PC-3 (cell line): ENCODE data around the gene ULK4. TPM values are rescaled to one million over a fixed set of nuclear protein-coding genes. Genes with fewer than 3 reads are reported as not detected.

Experiments
- ATAC-seq: fragments of 200-7000 bp; cut with Tn5 transposase; 2 replicates; pipeline ENCODE4 v1.9.1; 2020; ENCODE audit warnings: mild to moderate bottlenecking, moderate library complexity
- BruUV-seq: library from RNA; stranded (reverse); fragments of 400-500 nt; replicated peaks from 2 replicates; lab custom pipeline; 2021; lab: Mats Ljungman, UMichigan
- CTCF ChIA-PET: fragments of 300-600 bp; sonication (Branson Sonifier 250); formaldehyde crosslinking; loops from one replicate; lab custom pipeline; 2022; ENCODE audit warnings: antibody characterized with exemption; lab: Charles Lee
- POLR2A ChIA-PET: fragments of 300-600 bp; sonication (Branson Sonifier 250); formaldehyde crosslinking; loops from one replicate; lab custom pipeline; 2022; ENCODE audit warnings: antibody characterized with exemption; ENCODE audit not compliant: unreplicated experiment; lab: Charles Lee
- DNase-seq: peaks from one replicate; pipeline ENCODE4 v3.0.0-alpha.2; 2015
- H2AFZ ChIP-seq: fragments of 300-600 bp; sonication (generic); 2 replicates; pipeline ENCODE4 v1.6.0; 2016; ENCODE audit warnings: antibody characterized with exemption, low read length
- H3F3A ChIP-seq: fragments of 300-600 bp; sonication (generic); one replicate; pipeline ENCODE4 v1.6.0; 2017; ENCODE audit warnings: antibody characterized with exemption, low read length, control low read depth, mild to moderate bottlenecking; ENCODE audit not compliant: unreplicated experiment
- H3K27ac ChIP-seq: fragments of 300-600 bp; sonication (generic); 2 replicates; pipeline ENCODE4 v1.5.1; 2016; ENCODE audit warnings: mild to moderate bottlenecking, low read length
- H3K27me3 ChIP-seq: fragments of 300-600 bp; sonication (generic); 2 replicates; pipeline ENCODE4 v1.6.1; 2016; ENCODE audit warnings: low read length, mixed read lengths
- H3K36me3 ChIP-seq: fragments of 300-600 bp; sonication (generic); 2 replicates; pipeline ENCODE4 v1.6.1; 2016; ENCODE audit warnings: low read depth, mixed run types, low read length, mixed read lengths
- H3K4me1 ChIP-seq: fragments of 300-600 bp; sonication (generic); 2 replicates; pipeline ENCODE4 v1.5.1; 2016; ENCODE audit warnings: low read length; ENCODE audit not compliant: insufficient read depth
- H3K4me2 ChIP-seq: fragments of 300-600 bp; sonication (generic); 2 replicates; pipeline ENCODE4 v1.6.0; 2016; ENCODE audit warnings: low read length
- H3K4me3 ChIP-seq: fragments of 300-600 bp; sonication (generic); 2 replicates; pipeline ENCODE4 v1.5.1; 2016; ENCODE audit warnings: mild to moderate bottlenecking, low read length, mixed read lengths
- H3K79me2 ChIP-seq: fragments of 300-600 bp; sonication (generic); 2 replicates; pipeline ENCODE4 v1.6.1; 2017; ENCODE audit warnings: low read length, mixed read lengths
- H3K9ac ChIP-seq: fragments of 300-600 bp; sonication (generic); 2 replicates; pipeline ENCODE4 v1.6.0; 2016; ENCODE audit warnings: mild to moderate bottlenecking, low read length
- H3K9me2 ChIP-seq: fragments of 300-600 bp; sonication (generic); replicated peaks from 2 replicates; pipeline ENCODE4 v1.6.1; 2016; ENCODE audit warnings: mixed run types, low read length, mixed read lengths
- H3K9me3 ChIP-seq: fragments of 300-600 bp; sonication (generic); 2 replicates; pipeline ENCODE4 v1.6.1; 2016; ENCODE audit warnings: low read length, mixed read lengths
- H4K20me1 ChIP-seq: fragments of 300-600 bp; sonication (generic); 2 replicates; pipeline ENCODE4 v1.6.1; 2016; ENCODE audit warnings: low read length, mixed read lengths
- EZH2 ChIP-seq: fragments of 300-600 bp; sonication (generic); IDR thresholded peaks from one replicate; pipeline ENCODE4 v1.6.1; 2017; ENCODE audit warnings: antibody characterized with exemption, mild to moderate bottlenecking, low read length; ENCODE audit not compliant: unreplicated experiment
- EZH2phosphoT487 ChIP-seq: fragments of 300-600 bp; sonication (generic); IDR thresholded peaks from 2 replicates; pipeline ENCODE4 v1.6.1; 2018; ENCODE audit warnings: mild to moderate bottlenecking, antibody characterized with exemption, low read length, borderline replicate concordance
- intact Hi-C: fragments of 100-400 bp; cut with micrococcal nuclease; formaldehyde crosslinking; loops from 2 replicates; pipeline ENCODE4 v1.9.0; 2023
- total RNA-seq: library from RNA; depleted of rRNA; stranded (reverse); fragments of >200 nt; gene quantifications from 2 replicates; pipeline ENCODE4 v1.2.3, GENCODE V29; 2014
- TF ChIP-seq, protein P1 (sequence below): fragments of 300-600 bp; sonication (generic); conservative IDR thresholded peaks from 2 replicates; pipeline ENCODE4 v1.5.1; 2017; ENCODE audit warnings: antibody characterized with exemption, low read depth, mild to moderate bottlenecking, low read length

ULK4 gene
- total RNA-seq, 1 experiment from 2014 or later = 4.8 TPM

- TF ChIP-seq EZH2 = no peak
- no peak for TF ChIP-seq EZH2phosphoT487
- TF ChIP-seq, protein P1, sequence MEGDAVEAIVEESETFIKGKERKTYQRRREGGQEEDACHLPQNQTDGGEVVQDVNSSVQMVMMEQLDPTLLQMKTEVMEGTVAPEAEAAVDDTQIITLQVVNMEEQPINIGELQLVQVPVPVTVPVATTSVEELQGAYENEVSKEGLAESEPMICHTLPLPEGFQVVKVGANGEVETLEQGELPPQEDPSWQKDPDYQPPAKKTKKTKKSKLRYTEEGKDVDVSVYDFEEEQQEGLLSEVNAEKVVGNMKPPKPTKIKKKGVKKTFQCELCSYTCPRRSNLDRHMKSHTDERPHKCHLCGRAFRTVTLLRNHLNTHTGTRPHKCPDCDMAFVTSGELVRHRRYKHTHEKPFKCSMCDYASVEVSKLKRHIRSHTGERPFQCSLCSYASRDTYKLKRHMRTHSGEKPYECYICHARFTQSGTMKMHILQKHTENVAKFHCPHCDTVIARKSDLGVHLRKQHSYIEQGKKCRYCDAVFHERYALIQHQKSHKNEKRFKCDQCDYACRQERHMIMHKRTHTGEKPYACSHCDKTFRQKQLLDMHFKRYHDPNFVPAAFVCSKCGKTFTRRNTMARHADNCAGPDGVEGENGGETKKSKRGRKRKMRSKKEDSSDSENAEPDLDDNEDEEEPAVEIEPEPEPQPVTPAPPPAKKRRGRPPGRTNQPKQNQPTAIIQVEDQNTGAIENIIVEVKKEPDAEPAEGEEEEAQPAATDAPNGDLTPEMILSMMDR = no peak
- intact Hi-C loops = no loop called here
- Histone ChIP-seq H3K27ac (peak overlapping the region; percentile 21), H3F3A (no peaks in the 10 kb centered on the region), H3K27me3 (no peaks in the 10 kb centered on the region), H3K4me3 (no peak overlapping the region), H4K20me1 (no peaks in the 10 kb centered on the region), H3K4me1 (peaks cover 15% of the 10 kb centered on the region), H3K36me3 (no peaks in the 10 kb centered on the region), H2AFZ (no peak overlapping the region), H3K9me2 (no peaks in the 10 kb centered on the region), H3K9ac (no peak overlapping the region), H3K79me2 (no peaks in the 10 kb centered on the region), H3K4me2 (no peak overlapping the region), H3K9me3 (no peaks in the 10 kb centered on the region)
- no peak for ATAC-seq
- DNase-seq = no peak
- no TSS peak for BruUV-seq
- ChIA-PET CTCF (no interaction called here), POLR2A (no interaction called here)
These were observed 542.1 kb downstream of the ULK4 start for GRCh38 chr3:41419809-41420208.

- H3K4me3 ChIP-seq = no peak overlapping the region
- intact Hi-C loops = no loop called here
- no peak overlapping the region for H3K9ac ChIP-seq
- TF ChIP-seq EZH2 = no peak
- TF ChIP-seq, protein P1 = peak; percentile 37
- no peak for TF ChIP-seq EZH2phosphoT487
- no peaks in the 10 kb centered on the region for H3K9me3 ChIP-seq
- H3K4me2 ChIP-seq = peak overlapping the region; percentile 14; the same call in 1 of the 2 replicates
- H3K36me3 ChIP-seq = no peaks in the 10 kb centered on the region
- no peaks in the 10 kb centered on the region for H4K20me1 ChIP-seq
- H3K79me2 ChIP-seq = no peaks in the 10 kb centered on the region
- no peaks in the 10 kb centered on the region for H3K9me2 ChIP-seq
- H3K27ac ChIP-seq = peak overlapping the region; percentile 21
- no peak overlapping the region for H2AFZ ChIP-seq
- ChIA-PET POLR2A (no interaction called here), CTCF (no interaction called here)
- no peaks in the 10 kb centered on the region for H3K27me3 ChIP-seq
- ATAC-seq (peak; percentile 87), DNase-seq (peak; percentile 67)
- peaks cover 15% of the 10 kb centered on the region for H3K4me1 ChIP-seq
- no TSS peak for BruUV-seq
- no peaks in the 10 kb centered on the region for H3F3A ChIP-seq
These were observed 542.8 kb downstream of the ULK4 start for GRCh38 chr3:41418961-41419691.

GRCh38 chr3:41417574-41417973, 544.3 kb downstream of the ULK4 start:
- BruUV-seq = no TSS peak
- H3K9me3 ChIP-seq = no peaks in the 10 kb centered on the region
- H3K27ac ChIP-seq = no peak overlapping the region
- TF ChIP-seq EZH2 (no peak), EZH2phosphoT487 (no peak)
- TF ChIP-seq, protein P1 = no peak
- H3K4me3 ChIP-seq = no peak overlapping the region
- no peak overlapping the region for H3K4me2 ChIP-seq
- intact Hi-C loops = no loop called here
- no peaks in the 10 kb centered on the region for H3K27me3 ChIP-seq
- H3F3A ChIP-seq = no peaks in the 10 kb centered on the region
- no peak overlapping the region for H3K9ac ChIP-seq
- no peaks in the 10 kb centered on the region for H3K36me3 ChIP-seq
- peaks cover 15% of the 10 kb centered on the region for H3K4me1 ChIP-seq
- ChIA-PET CTCF (no interaction called here), POLR2A (no interaction called here)
- no peaks in the 10 kb centered on the region for H4K20me1 ChIP-seq
- no peaks in the 10 kb centered on the region for H3K79me2 ChIP-seq
- DNase-seq = no peak
- no peak overlapping the region for H2AFZ ChIP-seq
- no peaks in the 10 kb centered on the region for H3K9me2 ChIP-seq
- no peak for ATAC-seq
